ENCODE data around the gene TUSC2.
"Not testable (repeated sequence)": the region's sequence is repeated elsewhere in the genome, so short reads cannot be mapped to it uniquely, and the experiment has no call there.

DNA sequence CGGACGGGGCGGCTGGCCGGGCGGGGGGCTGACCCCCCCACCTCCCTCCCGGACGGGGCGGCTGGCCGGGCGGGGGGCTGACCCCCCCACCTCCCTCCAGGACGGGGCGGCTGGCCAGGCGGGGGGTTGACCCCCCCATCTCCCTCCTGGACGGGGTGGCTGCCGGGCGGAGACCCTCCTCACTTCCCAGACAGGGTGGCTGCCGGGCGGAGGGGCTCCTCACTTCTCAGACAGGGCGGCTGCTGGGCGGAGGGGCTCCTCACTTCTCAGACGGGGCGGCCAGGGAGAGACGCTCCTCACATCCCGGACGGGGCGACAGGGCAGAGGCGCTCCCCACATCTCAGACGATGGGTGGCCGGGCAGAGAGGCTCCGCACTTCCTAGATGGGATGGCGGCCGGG, 16.0 kb downstream of the TUSC2 start:
- TF ChIP-seq, protein P1, sequence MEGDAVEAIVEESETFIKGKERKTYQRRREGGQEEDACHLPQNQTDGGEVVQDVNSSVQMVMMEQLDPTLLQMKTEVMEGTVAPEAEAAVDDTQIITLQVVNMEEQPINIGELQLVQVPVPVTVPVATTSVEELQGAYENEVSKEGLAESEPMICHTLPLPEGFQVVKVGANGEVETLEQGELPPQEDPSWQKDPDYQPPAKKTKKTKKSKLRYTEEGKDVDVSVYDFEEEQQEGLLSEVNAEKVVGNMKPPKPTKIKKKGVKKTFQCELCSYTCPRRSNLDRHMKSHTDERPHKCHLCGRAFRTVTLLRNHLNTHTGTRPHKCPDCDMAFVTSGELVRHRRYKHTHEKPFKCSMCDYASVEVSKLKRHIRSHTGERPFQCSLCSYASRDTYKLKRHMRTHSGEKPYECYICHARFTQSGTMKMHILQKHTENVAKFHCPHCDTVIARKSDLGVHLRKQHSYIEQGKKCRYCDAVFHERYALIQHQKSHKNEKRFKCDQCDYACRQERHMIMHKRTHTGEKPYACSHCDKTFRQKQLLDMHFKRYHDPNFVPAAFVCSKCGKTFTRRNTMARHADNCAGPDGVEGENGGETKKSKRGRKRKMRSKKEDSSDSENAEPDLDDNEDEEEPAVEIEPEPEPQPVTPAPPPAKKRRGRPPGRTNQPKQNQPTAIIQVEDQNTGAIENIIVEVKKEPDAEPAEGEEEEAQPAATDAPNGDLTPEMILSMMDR (IDR thresholded peaks at IDR 0.05) = not testable (repeated sequence)
- TF ChIP-seq EZH2 (IDR thresholded peaks at IDR 0.05; ENCODE audit: borderline replicate concordance, insufficient read depth, low read depth, low read length, poor library complexity, severe bottlenecking) = not testable (repeated sequence)
